HG03439 (cell line): ENCODE measurements around the gene LIMS2.

Source experiments
- ATAC-seq: cut with Tn5 transposase; IDR thresholded peaks from one replicate; pipeline ENCODE4 v1.9.1; 2021; ENCODE audit warnings: mild to moderate bottlenecking, moderate library complexity; ENCODE audit not compliant: unreplicated experiment

Gene LIMS2

DNA sequence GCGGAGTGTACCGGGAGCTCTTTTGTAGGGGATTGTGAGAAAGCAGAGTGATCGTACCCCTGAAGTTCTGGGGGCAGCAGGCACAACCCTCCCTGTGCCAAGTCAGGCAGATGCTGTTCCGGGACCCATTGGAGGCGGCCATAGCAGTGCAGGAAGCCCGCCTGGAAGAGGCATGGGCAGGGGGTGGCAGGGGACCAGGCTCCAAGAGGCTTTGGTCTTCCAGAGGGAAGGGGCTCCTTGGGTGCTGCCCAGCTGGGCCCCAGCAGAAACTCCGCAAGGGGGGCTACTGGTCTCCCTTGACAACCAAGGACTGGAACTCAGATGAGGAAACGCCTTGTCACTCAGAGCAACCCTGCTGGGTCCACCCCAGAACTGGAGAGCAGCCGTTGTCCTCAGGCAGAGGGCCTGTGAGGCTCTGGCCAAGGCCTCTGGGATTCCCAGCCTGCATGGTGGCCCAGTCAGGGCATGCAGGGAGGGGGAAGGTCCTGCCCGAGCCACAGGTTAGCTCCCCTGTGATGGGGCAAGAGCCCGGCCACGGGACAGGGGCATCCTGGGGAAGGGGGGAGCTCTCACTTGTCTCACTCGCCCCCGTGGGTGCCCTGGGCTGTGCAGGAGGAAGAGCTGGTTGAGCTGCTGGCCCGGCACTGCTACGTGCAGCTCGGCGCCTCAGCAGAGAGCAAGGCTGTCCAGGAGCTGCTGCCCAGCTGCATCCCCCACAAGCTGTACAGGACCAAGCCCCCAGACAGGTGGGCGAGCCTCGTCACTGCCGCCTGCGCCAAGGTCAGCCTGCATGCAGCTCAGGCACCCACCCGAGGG is 50.4 kb downstream of the LIMS2 start:
- ATAC-seq = no peak

DNA sequence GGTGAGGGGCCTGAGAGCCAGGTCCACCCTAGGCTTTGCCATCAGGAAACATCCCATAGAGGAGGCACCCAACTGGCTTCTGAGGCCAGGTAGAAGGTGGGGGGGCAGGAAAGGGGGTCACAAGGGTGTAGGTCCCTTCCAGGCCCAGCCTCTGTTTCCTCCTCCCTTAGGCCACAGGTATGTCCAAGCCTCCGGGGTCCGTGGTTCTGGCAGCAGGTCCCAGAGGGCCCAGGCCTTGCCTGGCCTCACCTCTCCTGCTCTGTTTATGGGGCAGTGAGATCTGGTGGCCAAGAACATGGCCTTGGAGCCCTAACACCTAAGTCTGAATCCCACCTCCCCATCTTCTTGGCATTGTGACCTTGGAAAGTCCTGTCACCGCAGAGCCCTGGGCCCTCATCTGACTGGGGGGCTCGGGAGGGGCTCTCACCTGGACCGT is 51.0 kb downstream of the LIMS2 start:
- ATAC-seq = no peak

GRCh38 chr2:127623388-127624319 is 51.7 kb downstream of the LIMS2 start:
- ATAC-seq = no peak

DNA sequence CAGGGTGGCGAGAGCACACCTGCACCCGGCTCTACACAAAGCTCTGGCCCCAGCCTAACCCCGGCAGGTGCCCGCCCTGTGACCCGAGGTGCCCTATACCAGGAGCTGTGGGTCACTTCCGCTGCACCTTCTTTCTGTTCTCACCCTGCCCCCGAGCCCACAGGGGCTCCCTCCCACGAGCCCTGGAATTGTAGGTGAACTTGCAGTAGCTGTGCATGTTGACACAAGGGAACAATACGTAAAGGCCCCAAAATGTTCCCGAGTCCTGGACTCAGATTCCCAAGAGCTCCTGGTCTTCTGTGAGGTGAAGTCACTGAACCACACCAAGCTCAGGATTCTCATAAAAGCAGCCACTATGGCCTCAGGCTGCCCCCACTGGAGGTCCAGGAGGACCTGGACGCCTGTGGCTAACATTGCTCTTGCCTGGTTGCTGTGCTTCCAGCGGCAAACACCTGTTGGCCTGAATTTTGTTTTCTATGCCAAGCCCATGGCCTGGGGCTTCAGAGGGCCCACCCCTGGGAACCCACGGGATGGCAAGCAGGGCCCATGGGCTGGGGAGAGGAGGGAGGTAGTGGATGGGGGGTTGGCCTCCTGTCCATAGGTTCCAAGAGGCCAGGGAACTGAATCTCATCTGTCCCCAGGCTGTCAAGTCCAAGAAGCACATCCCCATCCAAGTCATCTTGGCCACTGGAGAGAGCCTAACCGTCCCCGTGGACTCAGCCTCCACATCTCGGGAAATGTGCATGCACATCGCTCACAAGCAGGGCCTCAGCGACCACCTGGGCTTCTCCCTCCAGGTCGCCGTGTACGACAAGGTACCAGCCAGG is 52.6 kb downstream of the LIMS2 start:
- ATAC-seq = no peak

DNA sequence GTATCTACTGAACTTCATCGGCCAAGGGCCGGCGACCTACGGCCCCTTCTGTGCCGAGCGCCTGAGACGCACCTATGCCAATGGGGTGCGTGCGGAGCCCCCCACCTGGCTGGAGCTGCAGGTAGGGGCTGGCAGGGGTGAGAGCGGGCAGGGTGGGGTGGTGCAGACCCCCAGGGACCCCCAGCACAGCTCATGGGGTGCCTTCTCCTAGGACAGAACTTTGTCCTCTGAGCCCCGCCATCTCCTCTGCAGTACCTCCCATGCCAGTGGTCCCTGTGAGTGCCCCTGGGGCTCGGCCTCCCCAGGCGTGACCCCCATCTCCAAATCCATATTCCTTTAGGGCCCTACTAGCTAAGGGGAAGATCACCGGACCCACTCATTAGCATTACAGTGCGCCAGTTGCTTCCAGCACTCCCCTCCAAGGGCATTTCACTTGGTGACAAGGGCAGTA is 53.3 kb downstream of the LIMS2 start:
- ATAC-seq = no peak

DNA sequence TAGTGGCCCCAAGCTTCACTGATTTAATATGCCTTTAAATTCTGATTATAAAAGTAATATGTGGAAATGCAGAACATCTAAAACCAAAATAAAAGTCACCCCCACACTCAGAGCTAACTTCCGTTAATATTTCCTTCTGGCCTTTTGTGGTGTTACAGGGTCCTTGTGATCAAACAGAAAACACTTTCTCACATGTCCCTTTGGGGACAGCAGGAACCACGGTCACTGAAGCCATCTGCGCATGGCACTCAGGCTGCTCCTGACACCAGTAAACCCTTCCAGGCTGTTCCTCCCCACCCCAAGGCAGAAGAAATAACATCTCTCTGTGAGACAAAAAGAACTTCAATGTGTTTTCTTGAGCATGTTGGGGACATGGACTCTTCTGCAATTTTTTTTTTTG is 54.5 kb downstream of the LIMS2 start:
- no peak for ATAC-seq

DNA sequence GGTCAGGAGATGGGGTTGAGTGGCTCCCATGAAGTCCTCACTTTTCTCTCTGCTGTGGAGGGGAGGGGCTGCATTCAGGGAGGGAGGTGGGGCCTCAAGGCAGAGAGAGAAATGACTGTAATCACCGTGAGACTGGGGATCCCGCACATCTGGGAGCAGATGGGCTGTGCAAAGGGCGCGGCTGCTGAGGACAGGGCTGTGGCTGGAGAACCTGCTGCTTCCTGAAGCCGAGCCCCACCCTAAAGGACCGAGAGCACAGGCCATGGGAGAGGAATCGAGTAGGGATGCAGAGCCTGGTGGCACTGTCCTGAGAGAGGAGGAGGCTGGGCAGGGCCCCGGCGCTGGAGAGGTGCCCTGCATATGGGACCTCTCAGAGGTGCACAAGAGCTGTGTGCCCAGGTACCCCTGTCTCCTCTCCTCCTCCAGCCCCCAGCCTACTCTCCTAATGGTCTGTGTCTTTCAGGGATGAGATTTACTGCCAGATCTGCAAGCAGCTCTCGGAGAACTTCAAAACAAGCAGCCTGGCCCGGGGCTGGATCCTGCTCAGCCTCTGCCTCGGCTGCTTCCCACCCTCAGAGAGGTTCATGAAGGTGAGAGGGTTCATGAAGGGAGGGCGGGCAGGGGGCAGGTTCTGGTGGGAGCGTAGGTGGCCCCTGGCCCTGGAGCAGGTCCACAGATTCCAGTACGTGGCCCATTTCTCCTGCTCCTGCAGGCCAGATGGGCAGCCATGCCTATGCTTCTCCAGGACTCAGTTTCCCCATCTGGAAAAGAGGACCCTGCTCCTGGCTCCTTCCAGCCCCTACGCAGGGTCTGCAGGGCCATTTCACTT is 55.2 kb downstream of the LIMS2 start:
- no peak for ATAC-seq

DNA sequence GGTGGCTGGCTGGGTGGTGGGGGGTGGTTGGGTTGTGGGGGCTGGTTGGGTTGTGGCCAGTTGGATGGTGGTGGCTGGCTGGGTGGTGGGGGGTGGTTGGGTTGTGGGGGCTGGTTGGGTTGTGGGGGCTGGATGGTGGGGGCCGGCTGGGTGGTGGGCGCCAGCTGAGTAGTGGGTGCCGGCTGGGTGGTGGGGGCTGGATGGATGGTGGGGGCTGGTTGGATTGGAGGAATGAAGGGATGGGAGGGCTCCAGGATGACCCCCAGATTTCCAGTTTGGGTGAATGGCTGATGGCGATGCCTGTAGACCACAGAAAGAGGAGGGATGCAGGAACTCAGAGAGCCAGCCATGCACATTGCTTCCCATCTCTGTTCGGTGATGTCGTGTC is 56.1 kb downstream of the LIMS2 start:
- ATAC-seq = no peak

DNA sequence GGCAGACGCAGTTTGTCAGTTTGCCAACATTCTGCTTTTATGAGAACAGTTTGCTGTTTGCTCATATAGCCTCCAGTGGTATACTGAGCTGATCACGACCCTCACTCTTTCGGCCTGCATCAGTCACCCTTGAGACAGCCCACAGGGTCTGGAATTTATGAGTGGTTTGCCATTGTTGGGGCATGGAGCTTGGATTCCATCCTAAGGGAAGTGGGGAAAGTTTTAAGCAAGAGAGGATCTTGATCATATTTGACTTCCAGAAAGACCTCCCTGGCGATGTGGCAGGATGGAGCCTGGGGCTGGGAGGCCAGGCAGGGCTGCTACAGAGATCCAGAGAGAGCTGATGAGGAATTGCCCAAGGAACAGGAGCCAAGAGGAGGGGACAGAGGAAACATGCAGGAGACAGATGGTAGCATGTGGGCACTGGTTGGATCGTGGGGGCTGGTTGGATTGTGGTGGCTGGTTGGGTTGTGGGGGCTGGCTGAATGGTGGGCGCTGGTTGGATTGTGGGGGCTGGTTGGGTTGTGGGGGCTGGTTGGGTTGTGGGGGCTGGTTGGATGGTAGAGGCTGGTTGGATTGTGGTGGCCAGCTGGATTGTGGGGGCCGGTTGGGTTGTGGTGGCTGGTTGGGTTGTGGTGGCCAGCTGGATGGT is 56.7 kb downstream of the LIMS2 start:
- no peak for ATAC-seq

GRCh38 chr2:127615511-127616166 is 59.7 kb downstream of the LIMS2 start:
- ATAC-seq = no peak

DNA sequence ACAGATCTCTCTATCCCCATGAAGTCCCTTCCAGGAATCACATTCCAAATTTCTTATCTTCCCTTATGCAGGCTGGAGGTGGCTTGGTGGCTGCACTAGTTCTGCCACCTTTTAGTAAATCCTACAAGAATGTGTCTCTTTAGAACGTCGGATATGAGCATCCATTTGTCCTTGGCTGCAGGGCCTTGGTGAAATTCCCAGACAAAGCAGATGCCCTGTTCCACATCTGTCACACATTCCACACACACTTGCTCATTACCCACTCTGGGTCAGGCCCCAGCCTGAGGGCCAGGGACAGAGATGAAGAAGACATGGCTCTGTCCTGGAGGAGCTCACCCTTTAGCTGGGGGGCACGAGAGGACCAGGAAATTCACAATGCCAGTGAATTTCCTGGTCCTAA is 60.6 kb downstream of the LIMS2 start:
- no peak for ATAC-seq

DNA sequence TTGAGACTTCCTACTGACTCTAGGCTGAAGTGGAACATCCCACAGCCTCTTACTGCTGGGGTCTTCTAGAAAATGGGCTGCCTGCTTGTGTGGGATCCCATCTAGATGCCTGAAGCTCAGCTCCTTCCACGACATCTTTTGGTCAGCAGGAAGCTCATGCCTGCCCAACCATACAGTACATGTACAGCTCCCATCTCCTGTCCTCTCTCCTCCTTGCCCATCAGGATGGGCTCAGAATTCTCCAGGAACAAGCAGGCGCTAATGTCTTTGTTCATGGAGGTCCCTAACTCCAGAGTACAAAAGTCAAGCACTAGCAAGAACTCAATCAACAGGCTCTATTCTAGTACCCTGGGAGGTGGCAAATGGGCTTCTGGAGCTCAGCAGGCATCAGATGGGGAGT is 61.1 kb downstream of the LIMS2 start:
- no peak for ATAC-seq

GRCh38 chr2:127612111-127612822 is 63.1 kb downstream of the LIMS2 start:
- no peak for ATAC-seq

GRCh38 chr2:127611076-127611925 is 64.0 kb downstream of the LIMS2 start:
- no peak for ATAC-seq

DNA sequence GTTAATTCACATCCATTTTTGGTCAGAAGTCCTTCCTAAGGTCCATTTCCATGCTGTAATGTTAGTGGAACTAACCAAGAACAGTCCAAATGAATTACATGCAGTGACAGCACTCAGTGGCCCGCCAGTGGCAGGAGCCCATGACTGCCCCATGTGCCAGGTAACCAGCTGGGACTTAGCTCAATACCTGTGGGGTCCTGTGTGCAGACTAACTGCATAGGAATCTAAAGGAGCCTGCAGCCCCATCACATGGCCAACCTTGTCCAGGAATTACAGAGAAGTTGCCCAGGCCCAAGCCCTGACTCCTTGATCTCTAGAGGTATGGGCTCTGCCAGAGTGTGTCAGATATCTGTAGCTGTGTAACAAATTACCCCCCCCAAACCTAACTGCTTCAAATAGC is 64.8 kb downstream of the LIMS2 start:
- ATAC-seq = no peak

DNA sequence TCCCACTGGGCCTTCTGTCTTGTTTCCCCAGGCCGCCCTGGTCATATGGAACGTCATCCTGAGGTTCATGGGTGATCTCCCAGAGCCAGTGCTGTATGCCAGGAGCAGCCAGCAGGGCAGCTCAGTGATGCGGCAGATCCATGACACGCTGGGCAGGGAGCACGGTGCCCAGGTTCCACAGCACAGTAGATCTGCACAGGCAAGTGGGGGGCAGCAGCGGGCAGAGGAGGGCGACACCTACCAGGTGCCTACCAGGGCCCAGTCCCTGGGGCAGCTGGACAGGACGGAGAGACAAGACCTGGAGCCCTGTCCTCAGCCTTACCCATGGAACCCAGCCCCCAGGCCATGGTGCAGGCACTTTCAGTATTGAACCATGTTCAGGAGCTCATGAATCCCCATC is 65.5 kb downstream of the LIMS2 start:
- no peak for ATAC-seq

DNA sequence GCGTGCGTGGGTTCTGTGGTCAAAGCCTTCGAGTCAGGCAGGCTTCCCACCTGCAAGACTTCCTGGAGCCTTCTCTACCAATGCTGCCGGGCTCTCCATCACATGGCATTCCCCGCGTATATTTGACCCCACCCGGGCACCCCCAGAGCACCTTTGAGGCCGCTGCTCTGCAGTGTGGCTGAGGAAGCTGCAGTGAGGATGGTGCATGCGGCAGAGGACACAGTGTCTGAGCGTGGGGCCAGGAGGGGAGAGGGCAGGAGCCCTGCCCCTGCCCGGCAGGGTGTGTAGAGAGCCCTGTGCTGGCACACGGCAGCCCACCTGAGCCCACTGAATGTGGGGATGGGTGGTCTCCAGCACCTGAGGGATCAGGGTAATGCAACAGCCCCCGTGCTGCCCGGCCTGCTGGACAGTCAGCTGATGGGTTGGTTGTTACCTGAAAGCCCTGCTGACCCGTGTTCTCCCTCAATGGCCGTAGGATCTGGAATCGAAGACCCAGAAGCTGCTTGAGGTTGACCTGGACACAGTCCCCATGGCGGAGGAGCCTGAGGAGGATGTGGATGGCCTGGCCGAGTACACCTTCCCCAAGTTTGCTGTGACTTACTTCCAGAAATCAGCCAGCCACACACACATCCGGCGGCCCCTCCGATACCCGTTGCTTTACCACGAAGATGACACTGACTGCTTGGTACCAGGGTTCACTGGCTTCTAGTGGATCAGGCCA is 66.1 kb downstream of the LIMS2 start:
- ATAC-seq = no peak
